ENCODE data around the gene SLC22A1.
"Not testable (repeated sequence)": the region's sequence is repeated elsewhere in the genome, so short reads cannot be mapped to it uniquely, and the experiment has no call there.

Gene SLC22A1

DNA sequence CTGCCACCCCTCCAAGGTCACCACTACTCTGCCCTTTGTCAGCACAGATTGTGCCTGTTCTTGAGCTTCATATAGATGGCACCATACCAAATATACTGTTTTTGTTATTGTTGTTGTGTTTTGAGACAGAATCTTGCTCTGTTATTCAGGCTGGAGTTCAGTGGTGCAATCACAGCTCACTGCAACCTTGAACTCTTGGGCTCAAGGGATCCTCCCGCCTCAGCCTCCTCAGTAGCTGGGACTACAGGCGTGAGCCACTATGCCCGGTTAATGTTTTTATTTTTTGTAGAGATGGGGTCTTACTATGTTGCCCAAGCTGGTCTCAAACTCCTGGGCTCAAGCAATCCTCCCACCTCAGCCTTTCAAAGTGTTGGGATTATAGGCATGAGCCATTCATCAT is 18.9 kb downstream of the SLC22A1 start:
- not testable (repeated sequence) for DNase-seq

DNA sequence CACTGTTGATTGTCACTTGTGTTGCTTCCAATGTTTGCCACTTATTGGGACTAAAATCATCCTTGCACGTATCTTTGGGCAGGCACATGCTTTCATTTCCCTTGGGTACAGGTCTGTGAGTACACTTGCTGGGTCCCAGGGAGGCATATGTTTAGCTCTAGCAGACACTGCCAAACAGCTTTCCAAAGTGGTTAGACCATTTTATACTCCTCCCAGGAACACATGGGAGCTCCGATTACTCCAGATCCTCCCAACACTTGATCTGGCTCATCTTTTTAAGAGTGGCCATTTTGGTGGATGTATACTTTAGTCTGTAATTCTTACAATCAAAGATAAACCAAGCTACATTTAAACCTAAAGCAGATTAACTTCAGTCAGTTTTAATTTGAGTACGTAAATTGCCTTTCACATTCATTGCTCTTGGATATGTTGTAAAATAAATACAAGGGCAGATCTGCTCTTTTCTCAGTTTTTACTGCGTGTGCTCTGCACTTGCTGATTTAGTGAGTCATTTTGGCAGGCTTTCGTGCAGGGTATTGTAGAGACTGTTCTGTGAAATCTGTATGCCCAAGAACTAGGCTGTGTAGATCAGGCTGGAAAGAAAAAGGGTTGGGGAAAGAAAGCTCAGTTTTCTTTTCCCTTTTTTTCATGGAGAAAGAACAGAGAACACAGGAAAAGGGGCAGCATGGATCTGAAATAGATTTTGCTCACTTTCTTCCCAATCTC is 19.5 kb downstream of the SLC22A1 start:
- DNase-seq = no peak

DNA sequence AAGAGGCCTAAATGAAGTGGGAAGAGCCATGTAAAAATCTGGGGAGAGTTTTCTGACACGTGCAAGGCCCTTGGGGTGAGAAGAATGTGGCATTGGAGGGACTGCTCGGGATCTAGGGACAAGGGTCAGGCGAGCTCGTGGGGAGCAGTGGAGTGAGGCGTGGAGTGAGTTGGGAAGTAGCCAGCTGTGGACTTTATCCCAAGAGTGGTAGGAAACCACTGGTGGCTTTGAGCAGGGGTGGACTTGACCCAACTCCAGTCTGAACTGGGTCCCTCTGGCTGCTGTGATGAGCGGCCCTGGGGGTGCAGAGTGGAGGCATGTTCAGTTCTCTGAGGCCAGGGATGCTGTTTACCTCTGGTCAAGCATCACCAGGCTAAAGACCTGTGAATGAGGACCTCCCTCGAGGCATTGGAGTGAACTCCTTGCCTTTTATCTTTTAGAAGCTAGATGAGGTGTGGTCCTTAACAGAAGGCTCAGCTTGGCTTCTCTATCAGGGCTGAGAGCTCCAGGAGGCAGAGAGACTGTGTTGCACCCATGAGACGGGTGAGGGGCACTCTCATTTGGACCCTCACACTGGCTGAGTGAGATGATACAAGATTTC is 20.6 kb downstream of the SLC22A1 start:
- no peak for DNase-seq

DNA sequence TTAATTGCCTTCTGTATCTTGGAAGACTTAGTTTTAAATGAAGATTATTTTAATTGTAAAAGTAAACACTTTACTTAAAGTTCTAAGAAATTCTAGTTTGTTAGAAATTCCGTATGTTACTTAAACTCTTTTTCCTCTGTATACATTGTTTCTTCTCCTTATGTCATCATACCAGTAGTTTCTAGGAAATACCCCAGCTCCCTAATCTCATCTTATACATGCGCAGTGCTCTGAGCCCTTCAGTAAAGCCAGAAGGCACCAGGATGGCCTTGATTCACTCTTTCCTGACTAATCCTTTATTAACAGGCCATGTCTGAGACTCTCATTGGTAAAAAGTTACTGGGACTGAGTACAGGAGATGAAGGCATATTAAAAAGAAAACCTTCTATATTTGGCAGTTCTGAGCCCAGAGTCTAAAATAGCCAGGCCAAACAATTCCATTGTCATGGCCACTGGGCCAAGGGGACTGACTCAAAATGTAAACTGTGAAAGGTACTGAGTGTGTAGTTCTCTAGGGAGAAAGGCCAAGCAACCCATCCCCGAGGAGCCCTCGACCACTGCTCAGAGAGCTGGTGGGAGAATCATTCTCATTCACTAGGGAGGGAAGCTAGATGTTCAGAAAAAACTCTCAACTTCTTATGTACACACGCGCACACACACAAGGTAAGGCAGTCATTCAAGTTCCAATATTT is 25.0 kb downstream of the SLC22A1 start:
- DNase-seq = no peak

DNA sequence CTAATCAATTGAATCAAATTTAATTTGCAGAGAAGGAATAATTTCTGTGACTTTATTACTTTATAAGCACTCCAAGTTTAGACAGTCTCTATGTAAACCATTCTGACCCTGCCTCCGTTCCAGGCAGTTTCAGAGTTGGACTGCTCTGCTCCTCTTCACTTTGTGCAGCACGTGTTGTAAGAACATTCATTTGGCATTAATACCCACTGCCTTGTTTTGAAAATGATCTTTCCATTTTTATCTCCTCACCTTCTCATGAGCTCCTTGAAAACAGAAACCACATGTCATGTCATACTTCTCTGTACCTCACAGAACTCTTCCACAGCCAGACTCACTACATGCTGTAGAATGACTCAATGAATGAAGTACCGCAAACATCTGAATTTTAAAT is 25.5 kb downstream of the SLC22A1 start:
- no peak for DNase-seq

DNA sequence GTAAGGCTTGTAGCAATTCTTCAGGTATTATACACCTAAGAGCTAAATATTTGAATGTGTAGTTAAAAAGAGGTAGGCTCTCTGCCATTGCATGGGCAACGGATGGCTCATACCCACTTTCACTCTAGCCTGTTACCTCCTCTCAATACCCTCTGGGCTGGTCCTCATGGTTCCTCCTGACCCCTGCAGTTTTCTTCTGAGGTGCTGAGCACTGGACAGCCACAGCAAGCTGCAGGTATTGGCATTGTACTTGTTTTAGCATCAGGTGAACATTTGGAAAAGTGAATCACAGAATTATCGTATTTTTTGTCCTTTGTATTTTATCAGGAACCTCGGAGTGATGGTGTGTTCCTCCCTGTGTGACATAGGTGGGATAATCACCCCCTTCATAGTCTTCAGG is 32.9 kb downstream of the SLC22A1 start:
- no peak for DNase-seq

DNA sequence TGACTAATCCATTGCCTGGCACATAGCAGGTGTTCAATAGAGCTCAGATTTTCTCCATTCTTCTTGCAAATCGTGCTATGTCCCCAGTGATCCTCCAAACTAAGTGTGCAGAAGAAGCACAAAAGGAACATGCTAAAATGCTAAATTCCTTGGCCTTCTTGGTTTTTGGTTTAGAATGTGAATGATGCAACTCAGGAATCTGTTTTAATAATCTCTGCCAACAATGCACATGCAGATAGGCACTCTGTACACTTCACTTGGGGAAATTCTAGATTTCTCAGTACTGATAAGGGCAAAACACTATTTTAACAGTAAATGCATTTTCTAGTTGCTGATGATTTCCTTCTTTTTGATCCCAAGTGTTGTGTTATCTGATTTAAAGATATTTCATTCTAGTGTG is 35.2 kb downstream of the SLC22A1 start:
- DNase-seq = no peak

DNA sequence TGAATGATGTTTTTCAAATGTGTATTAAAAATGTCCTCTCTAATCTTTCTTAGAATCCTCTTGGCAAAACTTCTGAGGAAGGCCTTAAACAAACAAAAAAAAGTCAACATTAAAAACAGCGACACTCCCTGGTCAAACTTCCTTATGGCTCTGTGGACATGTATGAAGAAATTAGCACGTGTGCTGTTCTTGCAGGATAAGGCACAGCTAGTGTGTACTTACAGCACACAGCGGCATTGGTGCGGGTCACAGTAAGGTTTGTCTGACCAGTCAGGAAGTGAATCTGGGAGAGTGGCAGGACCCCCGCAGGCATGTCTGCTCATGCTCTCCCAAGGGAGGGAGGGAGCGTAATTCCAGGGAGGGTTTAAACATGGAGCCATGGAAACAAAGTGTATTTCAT is 38.8 kb downstream of the SLC22A1 start:
- DNase-seq = no peak

DNA sequence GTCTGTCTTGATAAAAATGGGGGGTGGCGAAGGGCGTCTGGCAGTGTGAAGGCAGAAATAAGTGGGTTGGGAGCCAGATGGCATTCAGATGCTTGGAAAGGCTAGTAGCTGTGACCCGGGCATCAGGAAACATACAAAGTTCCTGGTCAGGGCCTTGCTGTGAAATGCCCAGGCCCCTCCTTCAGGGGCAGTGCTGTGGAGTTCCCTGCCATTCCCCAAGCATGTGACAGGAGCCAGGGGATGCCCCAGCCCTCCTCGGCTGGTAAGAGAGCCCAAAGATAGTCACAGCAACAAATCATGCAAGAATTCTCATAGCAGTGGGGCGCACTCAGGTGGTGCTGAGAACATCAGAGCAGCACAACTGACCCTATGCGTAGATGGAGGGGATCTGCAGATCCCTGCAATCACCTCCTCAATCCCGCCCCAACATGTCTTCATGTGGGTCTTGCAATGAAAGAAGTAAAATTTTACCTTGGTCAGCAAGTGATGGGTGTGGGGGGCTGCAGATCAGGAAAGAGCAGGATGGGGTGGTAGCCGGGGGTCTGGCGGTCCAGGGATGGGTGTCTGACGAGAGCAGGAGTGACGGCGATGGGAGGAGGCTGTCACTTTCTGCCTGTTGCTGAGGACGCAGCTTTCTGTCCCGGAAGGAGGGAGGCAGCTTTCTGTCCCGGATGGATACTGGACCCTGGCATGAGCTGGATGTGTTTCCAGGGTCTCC is 39.5 kb downstream of the SLC22A1 start:
- no peak for DNase-seq

DNA sequence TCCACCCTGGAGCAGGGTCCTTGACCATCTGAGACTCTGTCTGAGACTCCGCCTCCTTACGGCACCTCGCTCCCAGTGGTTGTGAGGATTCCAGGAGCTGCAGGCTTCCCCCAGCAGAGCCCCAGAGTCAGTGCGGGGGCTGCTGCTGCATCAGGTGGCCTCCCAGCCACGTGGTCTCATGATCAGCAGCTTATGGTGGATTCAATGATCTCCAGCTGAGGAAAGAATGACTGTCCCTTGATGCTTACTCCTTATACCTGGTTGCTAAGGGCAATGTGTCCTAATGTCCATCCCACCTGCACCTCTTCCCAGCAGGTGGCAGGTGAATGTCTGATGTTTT is 40.0 kb downstream of the SLC22A1 start:
- no peak for DNase-seq

DNA sequence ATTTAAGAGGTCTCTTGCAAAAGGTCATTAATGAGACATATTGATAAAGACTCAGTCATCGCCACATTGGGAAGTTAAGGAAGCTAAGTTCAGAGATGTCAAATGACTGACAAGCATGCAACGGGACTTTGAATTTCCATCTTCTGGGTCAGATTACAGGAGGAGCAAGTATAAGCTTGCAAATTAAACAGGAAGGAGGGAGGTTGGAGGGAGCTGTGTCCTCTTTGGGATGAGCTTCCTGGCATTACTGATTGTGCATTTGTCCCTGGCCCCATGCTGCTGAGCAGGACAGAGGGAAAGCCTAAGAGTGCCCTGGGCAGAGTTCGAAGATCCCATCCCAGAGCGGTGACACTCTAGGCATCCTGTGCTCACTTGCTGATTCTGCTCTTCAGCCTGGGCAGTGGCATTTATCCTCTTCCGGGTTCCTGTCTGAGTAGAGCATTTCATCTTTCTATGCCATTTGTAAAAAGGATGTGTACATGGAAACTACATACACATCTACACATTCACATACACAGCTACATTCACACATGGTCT is 40.5 kb downstream of the SLC22A1 start:
- DNase-seq = no peak

DNA sequence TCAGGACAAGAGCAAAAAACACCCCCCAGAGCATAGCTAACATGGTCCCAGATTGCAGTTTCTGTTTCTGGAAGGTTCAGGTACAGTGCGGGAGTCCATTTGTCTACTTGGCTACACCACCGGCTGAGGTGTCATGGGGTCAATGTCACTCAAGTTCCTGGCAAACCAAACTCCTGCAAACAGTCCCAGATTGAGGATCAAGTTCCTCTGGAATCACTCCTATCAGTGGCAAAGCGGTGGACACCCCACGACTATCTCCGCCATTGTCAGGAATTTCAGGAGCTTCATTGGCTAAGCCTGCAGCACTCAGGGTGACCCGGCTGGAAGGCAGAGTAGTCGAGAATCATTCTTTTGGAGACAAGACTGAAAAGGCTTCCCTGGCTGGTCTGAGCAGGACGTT is 41.8 kb downstream of the SLC22A1 start:
- DNase-seq = no peak

DNA sequence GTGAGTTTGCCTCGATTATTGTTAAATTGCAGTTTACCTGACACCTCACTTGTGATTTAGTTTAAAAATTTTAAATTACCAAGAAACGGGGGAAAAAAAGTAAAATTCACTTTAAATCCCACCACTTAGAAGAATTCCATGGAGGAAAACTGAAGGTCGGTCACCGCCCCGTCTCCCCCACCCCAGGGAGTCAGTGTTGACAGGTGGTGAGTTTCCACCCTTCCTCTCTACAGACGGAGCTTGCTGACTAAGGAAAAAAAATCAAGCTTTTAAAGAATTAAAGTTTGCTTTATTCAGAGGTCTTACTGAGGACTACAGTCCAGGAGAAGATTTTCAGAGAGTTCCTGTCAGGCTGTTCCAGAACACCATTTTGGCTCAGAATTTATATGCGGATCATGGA is 42.3 kb downstream of the SLC22A1 start:
- no peak for DNase-seq

DNA sequence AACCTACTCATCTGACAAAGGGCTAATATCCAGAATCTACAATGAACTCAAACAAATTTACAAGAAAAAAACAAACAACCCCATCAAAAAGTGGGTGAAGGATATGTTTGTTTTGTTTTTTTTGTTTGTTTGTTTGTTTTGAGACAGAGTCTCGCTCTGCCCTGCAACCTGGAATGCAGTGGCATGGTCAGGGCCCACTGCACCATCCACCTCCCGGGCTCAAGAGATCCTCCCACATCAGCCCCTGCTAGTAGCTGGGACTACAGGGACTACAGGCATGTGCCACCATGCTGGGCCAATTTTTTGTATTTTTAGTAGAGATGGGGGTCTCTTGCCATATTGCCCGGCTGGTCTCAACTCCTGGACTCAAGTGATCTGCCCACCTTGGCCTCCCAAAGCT is 44.3 kb downstream of the SLC22A1 start:
- DNase-seq = not testable (repeated sequence)

DNA sequence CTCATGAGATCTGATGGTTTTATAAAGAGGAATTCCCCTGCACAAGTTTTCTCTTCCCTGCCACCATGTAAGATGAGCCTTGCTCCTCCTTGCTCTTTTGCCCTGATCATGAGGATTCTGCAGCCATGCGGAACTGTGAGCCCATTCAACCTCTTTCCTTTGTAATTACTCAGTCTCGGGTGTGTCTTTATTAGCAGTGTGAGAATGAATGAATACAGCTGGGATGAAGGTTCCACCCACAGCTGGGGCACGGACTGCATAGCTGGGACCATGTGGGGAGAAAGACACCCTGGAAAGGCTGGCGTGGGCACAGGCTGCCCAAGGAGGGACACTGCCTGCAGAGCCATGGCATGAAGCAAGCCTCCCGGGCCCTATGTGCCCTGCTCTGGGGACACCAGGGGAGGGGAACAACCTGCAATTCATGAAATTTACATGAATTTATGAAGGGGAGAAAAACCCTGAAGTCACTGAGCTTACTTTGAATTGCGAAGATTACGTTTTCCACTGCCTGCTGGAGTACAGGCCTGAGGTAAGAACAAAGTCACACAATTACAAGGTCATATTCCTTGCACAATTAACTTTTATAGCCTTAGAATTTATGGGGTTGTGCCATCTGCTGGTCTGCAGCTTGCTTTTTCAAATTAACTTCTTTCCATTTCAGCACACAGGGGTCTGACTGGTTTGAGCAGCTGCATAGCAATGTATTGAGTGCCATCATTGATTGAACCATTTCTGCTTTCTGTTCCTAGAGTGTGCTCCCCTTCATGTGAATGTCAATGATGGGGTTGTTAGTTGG is 46.2 kb downstream of the SLC22A1 start:
- DNase-seq = no peak

DNA sequence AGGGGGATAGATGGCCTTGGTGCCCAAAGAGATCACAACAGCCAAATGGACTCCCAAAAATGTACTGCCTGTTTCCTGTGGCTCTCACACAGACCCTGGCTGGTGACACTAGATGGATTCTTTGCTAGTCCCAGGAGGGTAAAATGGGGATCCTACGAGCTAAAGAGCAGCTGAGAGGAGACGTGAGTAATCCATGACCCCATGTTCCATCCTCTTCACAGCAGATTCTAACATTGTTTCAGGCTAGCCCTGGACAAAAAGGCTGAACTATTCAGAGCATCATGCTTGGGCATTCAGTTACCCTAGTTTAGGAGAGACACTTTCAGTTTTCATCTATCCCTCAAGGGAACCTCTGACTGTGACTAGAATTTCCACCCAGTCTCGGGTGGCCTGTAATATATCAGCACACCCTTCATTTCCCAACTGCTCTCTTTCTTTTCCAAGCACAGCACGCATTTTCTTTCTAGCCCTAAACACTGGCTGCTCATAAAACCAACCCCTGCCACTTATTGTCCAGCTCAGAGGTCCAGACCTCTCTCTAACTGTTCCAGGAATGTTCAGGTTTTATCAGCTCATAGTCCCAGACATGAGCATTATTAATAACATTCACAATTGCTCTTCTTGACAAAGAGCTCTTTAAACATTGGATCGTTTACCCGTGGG is 48.5 kb downstream of the SLC22A1 start:
- no peak for DNase-seq

DNA sequence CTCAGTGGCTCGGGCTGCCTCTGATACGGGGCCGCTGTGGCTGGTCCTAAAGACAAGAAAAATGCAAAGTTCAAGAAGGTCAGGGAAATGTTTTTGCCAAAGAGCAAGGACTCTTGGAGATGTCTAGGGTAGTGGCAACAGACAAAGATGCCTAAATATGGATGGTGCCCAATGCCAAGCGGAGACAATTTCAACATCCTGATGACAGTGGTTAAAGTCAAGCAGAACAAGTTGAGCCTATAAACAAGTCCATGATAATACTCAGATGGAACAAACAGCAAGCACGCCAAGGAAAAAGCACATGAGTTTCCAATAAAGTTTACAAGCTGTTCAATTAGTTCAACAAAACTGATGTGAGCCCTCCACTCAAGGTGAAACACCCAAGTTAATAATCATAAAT is 51.1 kb downstream of the SLC22A1 start:
- DNase-seq = no peak

DNA sequence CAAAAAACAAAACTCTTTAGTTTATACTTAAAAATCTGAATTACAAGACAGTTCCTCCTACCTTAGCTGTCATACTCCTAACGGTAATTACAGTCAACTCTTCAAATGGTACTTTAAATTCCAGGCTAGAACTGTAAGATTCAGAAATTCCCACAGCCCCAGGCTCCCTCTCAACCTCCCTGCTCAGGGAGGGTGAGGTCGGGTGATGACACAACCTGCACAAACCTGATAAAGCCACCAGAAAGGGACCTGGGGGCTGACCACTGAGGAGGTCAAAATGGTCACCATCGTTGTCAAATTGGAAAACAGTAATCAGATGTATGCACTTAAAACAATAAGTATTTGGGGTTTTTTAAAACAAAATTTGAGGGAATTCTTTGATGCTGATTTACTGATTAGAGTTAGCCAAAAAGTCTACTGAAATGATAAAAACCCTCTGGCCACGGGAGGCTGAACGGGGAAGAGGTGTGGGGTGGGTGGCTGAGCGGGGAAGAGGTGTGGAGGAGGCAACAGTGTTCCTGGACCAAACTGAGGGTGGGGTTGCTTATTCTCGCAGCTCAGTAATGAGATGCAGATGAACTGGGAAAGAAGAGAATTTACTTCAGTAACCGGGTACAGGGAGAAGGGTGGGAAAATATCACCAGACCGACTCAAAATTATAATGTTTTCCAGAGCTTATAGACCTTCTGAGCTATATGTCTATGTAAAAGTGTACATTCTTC is 52.4 kb downstream of the SLC22A1 start:
- DNase-seq = no peak

DNA sequence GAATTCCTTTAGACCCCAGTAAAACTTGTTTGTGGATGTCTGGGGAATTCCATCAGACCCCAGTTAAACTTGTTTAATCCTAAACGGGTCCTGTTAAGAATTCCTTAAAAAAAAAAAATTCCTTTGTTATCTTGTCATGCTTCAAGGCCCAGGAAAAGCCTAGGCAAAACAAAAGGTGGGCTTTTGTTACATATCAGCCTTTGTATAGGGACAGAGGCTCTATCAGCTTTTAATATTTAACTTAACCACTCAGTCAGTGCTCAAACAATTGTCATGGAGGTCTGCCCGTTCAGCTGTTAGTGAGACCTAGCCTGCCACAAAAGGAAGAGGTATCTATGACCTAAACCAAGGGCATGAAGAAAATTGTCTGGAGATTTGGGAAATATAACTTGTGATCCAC is 53.1 kb downstream of the SLC22A1 start:
- DNase-seq = no peak

DNA sequence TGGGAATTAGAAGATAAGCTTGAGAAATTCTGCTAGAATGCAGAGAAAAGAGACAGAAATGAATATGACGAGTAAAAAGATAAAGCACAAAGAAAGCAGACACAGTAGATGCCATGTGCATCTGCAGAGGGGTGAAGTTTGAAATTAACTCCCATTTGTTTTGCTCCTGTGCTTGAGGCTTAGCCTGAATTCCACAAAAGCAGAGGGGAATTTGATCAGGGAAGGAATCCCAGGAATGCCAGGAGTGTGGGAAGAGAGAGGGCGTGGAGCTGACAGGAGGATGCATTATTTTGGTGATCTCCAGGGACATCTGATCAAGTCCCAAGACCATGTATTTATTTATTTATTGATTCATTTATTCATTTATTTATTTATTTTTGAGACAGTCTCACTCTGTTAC is 55.6 kb downstream of the SLC22A1 start:
- DNase-seq = no peak

DNA sequence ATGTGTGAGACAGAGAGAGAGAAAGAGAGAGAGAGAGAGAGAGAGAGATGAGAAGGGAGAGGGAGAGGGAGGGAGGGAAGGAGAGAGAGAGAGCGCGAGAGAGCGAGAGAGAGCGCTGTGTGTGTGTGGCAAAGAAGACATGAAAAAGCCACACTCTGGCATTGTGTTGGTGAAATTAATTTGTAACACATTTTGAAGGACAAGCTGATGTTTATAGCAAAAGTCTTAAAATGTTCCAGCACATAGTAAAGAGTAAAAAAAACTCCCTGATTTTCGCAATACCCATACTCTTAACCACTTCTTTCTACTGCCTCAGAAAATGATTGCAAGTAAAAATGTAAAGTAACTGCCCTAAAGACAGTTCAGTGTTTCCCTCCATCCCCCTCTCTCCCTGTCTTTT is 56.7 kb downstream of the SLC22A1 start:
- DNase-seq = no peak

DNA sequence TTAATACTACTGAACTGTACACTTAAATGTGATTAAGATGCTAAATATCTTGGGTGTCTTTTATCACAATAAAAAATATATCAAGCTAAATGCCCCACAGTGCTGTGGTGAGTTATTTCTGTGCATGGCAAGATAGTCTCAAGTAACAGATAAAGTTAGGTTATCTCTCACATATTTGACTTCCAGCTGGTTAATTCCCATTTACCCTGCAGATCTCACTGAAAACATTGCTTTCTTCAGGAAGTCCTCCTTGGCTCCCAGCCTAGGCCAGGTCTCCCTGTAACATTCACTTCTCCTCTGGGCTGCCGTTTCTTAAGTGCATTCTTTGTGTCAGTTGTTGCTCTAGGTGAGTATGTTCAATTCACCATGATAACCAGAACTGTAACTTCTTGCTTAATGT is 59.1 kb downstream of the SLC22A1 start:
- no peak for DNase-seq

All from cortex of kidney (tissue), 1 donor.